H7 (cell line): ENCODE results near the gene P4HA1. TPM values are rescaled to one million over a fixed set of nuclear protein-coding genes. Genes with fewer than 3 reads are reported as not detected.
"Not testable (repeated sequence)": the region's sequence is repeated elsewhere in the genome, so short reads cannot be mapped to it uniquely, and the experiment has no call there.

ENCODE experiments used
- DNase-seq: peaks from one replicate; pipeline ENCODE4 v3.0.0; 2012
- H3K27me3 ChIP-seq: 2 replicates; pipeline ENCODE4 v1.6.0; 2011; ENCODE audit warnings: mild to moderate bottlenecking, low read length; ENCODE audit not compliant: control insufficient read depth, insufficient read depth
- H3K36me3 ChIP-seq: replicated peaks from 2 replicates; pipeline ENCODE4 v1.5.1; 2011; ENCODE audit warnings: low read length; ENCODE audit not compliant: control insufficient read depth, insufficient read depth
- H3K4me3 ChIP-seq: 2 replicates; pipeline ENCODE4 v1.5.1; 2011; ENCODE audit warnings: low read depth, mild to moderate bottlenecking, control low read depth, low read length, moderate library complexity; ENCODE audit not compliant: insufficient read depth
- total RNA-seq: library from RNA; depleted of rRNA; stranded (reverse); fragments of >200 nt; shearing (Covaris generic); gene quantifications from 2 replicates; pipeline ENCODE4 v1.2.3, GENCODE V29; 2014; rRNA removed

Gene P4HA1
- total RNA-seq, 1 experiment from 2014 or later, result 37.3 TPM

- H3K36me3 ChIP-seq, result no peaks in the 10 kb centered on the region
- DNase-seq, result no peak
- H3K4me3 ChIP-seq, result no peak overlapping the region
- no peaks in the 10 kb centered on the region for H3K27me3 ChIP-seq
Measured at GRCh38 chr10:73000973-73001372, 95.7 kb downstream of the P4HA1 start.

GRCh38 chr10:72997099-72997498, 99.6 kb downstream of the P4HA1 start:
- H3K36me3 ChIP-seq, result no peaks in the 10 kb centered on the region
- no peak for DNase-seq
- H3K27me3 ChIP-seq, result no peaks in the 10 kb centered on the region
- H3K4me3 ChIP-seq, result no peak overlapping the region

GRCh38 chr10:72995459-72995858, 101.2 kb downstream of the P4HA1 start:
- H3K27me3 ChIP-seq, H3K4me3 ChIP-seq, DNase-seq, H3K36me3 ChIP-seq: not testable (repeated sequence)

- not testable (repeated sequence) for H3K27me3 ChIP-seq, H3K36me3 ChIP-seq, H3K4me3 ChIP-seq, DNase-seq
Measured at GRCh38 chr10:72989771-72990170, 106.9 kb downstream of the P4HA1 start.

- not testable (repeated sequence) for H3K36me3 ChIP-seq, DNase-seq, H3K27me3 ChIP-seq, H3K4me3 ChIP-seq
Measured at GRCh38 chr10:72984618-72985017, 112.0 kb downstream of the P4HA1 start.

GRCh38 chr10:72981882-72982529, 114.7 kb downstream of the P4HA1 start:
- Histone ChIP-seq H3K4me3 (no peak overlapping the region), H3K27me3 (no peaks in the 10 kb centered on the region), H3K36me3 (no peaks in the 10 kb centered on the region)
- DNase-seq, result no peak

- DNase-seq, result no peak
- H3K4me3 ChIP-seq, result no peak overlapping the region
- H3K36me3 ChIP-seq, result no peaks in the 10 kb centered on the region
- H3K27me3 ChIP-seq, result no peaks in the 10 kb centered on the region
Measured at GRCh38 chr10:72981028-72981881, 115.4 kb downstream of the P4HA1 start.

GRCh38 chr10:72980348-72980747, 116.3 kb downstream of the P4HA1 start:
- no peaks in the 10 kb centered on the region for H3K27me3 ChIP-seq
- DNase-seq, result no peak
- no peaks in the 10 kb centered on the region for H3K36me3 ChIP-seq
- H3K4me3 ChIP-seq, result no peak overlapping the region

GRCh38 chr10:72979709-72980108, 117.0 kb downstream of the P4HA1 start:
- Histone ChIP-seq H3K4me3 (no peak overlapping the region), H3K36me3 (no peaks in the 10 kb centered on the region), H3K27me3 (no peaks in the 10 kb centered on the region)
- no peak for DNase-seq

- no peaks in the 10 kb centered on the region for H3K36me3 ChIP-seq
- no peak for DNase-seq
- H3K4me3 ChIP-seq, result no peak overlapping the region
- H3K27me3 ChIP-seq, result no peaks in the 10 kb centered on the region
Measured at GRCh38 chr10:72976886-72977285, 119.8 kb downstream of the P4HA1 start.

Other genes starting within 250 kb of the P4HA1 start
- gene OIT3, start 203.1 kb downstream of the P4HA1 start, total RNA-seq, result 0.10 TPM in 1 of 2 replicates, not detected in the other
- gene PLA2G12B, start 142.1 kb downstream of the P4HA1 start, total RNA-seq, result 0.14 and 0.33 TPM in 2 replicates
- 0.38 and 1.3 TPM in 2 replicates for gene NUDT13, start 13.6 kb upstream of the P4HA1 start, total RNA-seq
- gene ECD, start 71.1 kb upstream of the P4HA1 start, total RNA-seq, result 33.7 and 37.1 TPM in 2 replicates
- gene FAM149B1, start 71.3 kb upstream of the P4HA1 start, total RNA-seq, result 14.6 and 15.6 TPM in 2 replicates
- gene DNAJC9, start 150.4 kb upstream of the P4HA1 start, total RNA-seq, result 32.0 and 35.0 TPM in 2 replicates
- 129 and 134 TPM in 2 replicates for gene MRPS16, start 155.8 kb upstream of the P4HA1 start, total RNA-seq